Omental fat pad (tissue), 4 donors: Measurements from ENCODE around the gene ZNF333. TPM values are rescaled to one million over a fixed set of nuclear protein-coding genes. Genes with fewer than 3 reads are reported as not detected.

Experiments used
- ATAC-seq: fragments of 150-250 bp; one replicate; pipeline ENCODE4 v1.9.1; 2016; ENCODE audit warnings: mild to moderate bottlenecking, moderate library complexity; ENCODE audit not compliant: low FRiP score
- DNase-seq: peaks from one replicate; pipeline ENCODE4 v3.0.0-alpha.2; 2019; ENCODE audit warnings: low spot score
- CTCF ChIP-seq, 3 donors: fragments of 450-650 bp; IDR thresholded peaks; one replicate each; pipeline ENCODE4 v1.5.1; 2016 to 2017; ENCODE audit warnings: antibody characterized with exemption in 3 of 3, mild to moderate bottlenecking in 3 of 3, moderate library complexity in 2 of 3
- total RNA-seq, 4 donors: library from RNA; depleted of rRNA; stranded (reverse); fragments of >200 nt; gene quantifications; one replicate each; pipeline ENCODE4 v1.1.0, GENCODE V29; 2016

ZNF333 gene
- total RNA-seq, 4 donors from 2014 or later, result 13.0 to 35.2 (median 25.0) TPM

GRCh38 chr19:14659874-14660489 lies 29.9 kb upstream of the ZNF333 start:
- no peak for ATAC-seq
- DNase-seq, result no peak
- TF ChIP-seq CTCF (IDR thresholded peaks at IDR 0.05), result no peak

GRCh38 chr19:14661372-14661924 lies 28.4 kb upstream of the ZNF333 start:
- ATAC-seq, result no peak

GRCh38 chr19:14669940-14670339 lies 19.9 kb upstream of the ZNF333 start:
- no peak for TF ChIP-seq CTCF (IDR thresholded peaks at IDR 0.05)
- DNase-seq, result no peak
- ATAC-seq, result no peak

More at GRCh38 chr19:14661372-14661924, 28.4 kb upstream of the ZNF333 start:
- no peak for DNase-seq
- TF ChIP-seq CTCF (IDR thresholded peaks at IDR 0.05), result no peak

- ATAC-seq, result no peak
- no peak for TF ChIP-seq CTCF (IDR thresholded peaks at IDR 0.05)
- no peak for DNase-seq
Measured at GRCh38 chr19:14670408-14670807, 19.4 kb upstream of the ZNF333 start.

GRCh38 chr19:14672188-14672872 lies 17.5 kb upstream of the ZNF333 start:
- no peak for ATAC-seq
- DNase-seq, result no peak
- TF ChIP-seq CTCF (IDR thresholded peaks at IDR 0.05), result no peak

- no peak for TF ChIP-seq CTCF (IDR thresholded peaks at IDR 0.05)
- ATAC-seq (no peak), DNase-seq (no peak)
Measured at GRCh38 chr19:14673088-14673487, 16.8 kb upstream of the ZNF333 start.

- no peak for DNase-seq
- no peak for TF ChIP-seq CTCF (IDR thresholded peaks at IDR 0.05)
- ATAC-seq, result no peak
Measured at GRCh38 chr19:14674764-14675163, 15.1 kb upstream of the ZNF333 start, which contains the start of gene ADGRE3. Gene ADGRE3, minus strand, starts transcription at chr19:14674844. Its CDS starts 74 bp downstream, at chr19:14674770.
